MM.1S (cell line): ENCODE results near the gene RNF217.

ENCODE experiments used
- DNase-seq: peaks from one replicate; pipeline ENCODE4 v3.0.0-alpha.2; 2015
- H2AFZ ChIP-seq: fragments of 300-600 bp; sonication (generic); 2 replicates; pipeline ENCODE4 v1.6.0; 2016; ENCODE audit warnings: antibody characterized with exemption, low read length
- H3F3A ChIP-seq: fragments of 300-600 bp; sonication (generic); 2 replicates; pipeline ENCODE4 v1.6.1; 2016; ENCODE audit warnings: mild to moderate bottlenecking, antibody characterized with exemption, low read length, moderate library complexity, mixed read lengths; ENCODE audit not compliant: insufficient read depth
- H3K27ac ChIP-seq: fragments of 300-600 bp; sonication (generic); 2 replicates; pipeline ENCODE4 v1.5.1; 2016; ENCODE audit warnings: mild to moderate bottlenecking, low read length
- H3K27me3 ChIP-seq: fragments of 300-600 bp; sonication (generic); replicated peaks from 2 replicates; pipeline ENCODE4 v1.6.0; 2016; ENCODE audit warnings: low read length; ENCODE audit not compliant: insufficient read depth
- H3K36me3 ChIP-seq: fragments of 300-600 bp; sonication (generic); replicated peaks from 2 replicates; pipeline ENCODE4 v1.6.1; 2016; ENCODE audit warnings: mild to moderate bottlenecking, low read length, mixed read lengths; ENCODE audit not compliant: insufficient read depth
- H3K4me1 ChIP-seq: fragments of 300-600 bp; sonication (generic); 2 replicates; pipeline ENCODE4 v1.6.1; 2016; ENCODE audit warnings: low read length, mixed read lengths
- H3K4me2 ChIP-seq: fragments of 300-600 bp; sonication (generic); 2 replicates; pipeline ENCODE4 v1.6.0; 2016; ENCODE audit warnings: low read depth, low read length
- H3K4me3 ChIP-seq: fragments of 300-600 bp; sonication (generic); 2 replicates; pipeline ENCODE4 v1.5.1; 2016; ENCODE audit warnings: low read length, mixed read lengths
- H3K79me2 ChIP-seq: fragments of 300-600 bp; sonication (generic); 2 replicates; pipeline ENCODE4 v1.6.1; 2016; ENCODE audit warnings: mixed run types, low read length, mixed read lengths
- H3K9ac ChIP-seq: fragments of 300-600 bp; sonication (generic); 2 replicates; pipeline ENCODE4 v1.6.1; 2016; ENCODE audit warnings: low read length, mixed read lengths
- H3K9me2 ChIP-seq: fragments of 300-600 bp; sonication (generic); replicated peaks from 2 replicates; pipeline ENCODE4 v1.6.1; 2016; ENCODE audit warnings: mild to moderate bottlenecking, low read length, mixed read lengths; ENCODE audit not compliant: insufficient read depth
- H3K9me3 ChIP-seq: fragments of 300-600 bp; sonication (generic); replicated peaks from 2 replicates; pipeline ENCODE4 v1.6.1; 2016; ENCODE audit warnings: mild to moderate bottlenecking, low read length, mixed read lengths; ENCODE audit not compliant: insufficient read depth
- H4K20me1 ChIP-seq: fragments of 300-600 bp; sonication (generic); 2 replicates; pipeline ENCODE4 v1.6.1; 2016; ENCODE audit warnings: mild to moderate bottlenecking, low read length, moderate library complexity, mixed read lengths; ENCODE audit not compliant: insufficient read depth
- EZH2 ChIP-seq: fragments of 300-600 bp; sonication (generic); optimal IDR thresholded peaks from 2 replicates; pipeline ENCODE3; 2017; ENCODE audit warnings: low read depth, mild to moderate bottlenecking, antibody characterized with exemption, low read length, mixed read lengths
- EZH2phosphoT487 ChIP-seq: fragments of 300-600 bp; sonication (generic); IDR thresholded peaks from 2 replicates; pipeline ENCODE4 v1.6.1; 2018; ENCODE audit warnings: antibody characterized with exemption, low read length
- TF ChIP-seq, protein P1 (sequence below): fragments of 300-600 bp; sonication (generic); IDR thresholded peaks from 2 replicates; pipeline ENCODE4 v1.5.1; 2016; ENCODE audit warnings: antibody characterized with exemption, low read length, mixed read lengths

The RNF217 gene

GRCh38 chr6:125002406-125002741 is 40.1 kb downstream of the RNF217 start:
- Histone ChIP-seq H3K9ac (no peak overlapping the region), H3F3A (no peaks in the 10 kb centered on the region), H2AFZ (no peak overlapping the region), H3K4me3 (no peak overlapping the region), H3K27me3 (no peaks in the 10 kb centered on the region), H3K79me2 (no peaks in the 10 kb centered on the region), H3K36me3 (no peaks in the 10 kb centered on the region), H3K9me2 (no peaks in the 10 kb centered on the region), H3K4me1 (no peaks in the 10 kb centered on the region), H4K20me1 (no peaks in the 10 kb centered on the region), H3K27ac (no peak overlapping the region), H3K9me3 (no peaks in the 10 kb centered on the region), H3K4me2 (no peak overlapping the region)
- TF ChIP-seq EZH2 (no peak), EZH2phosphoT487 (no peak)
- TF ChIP-seq, protein P1, sequence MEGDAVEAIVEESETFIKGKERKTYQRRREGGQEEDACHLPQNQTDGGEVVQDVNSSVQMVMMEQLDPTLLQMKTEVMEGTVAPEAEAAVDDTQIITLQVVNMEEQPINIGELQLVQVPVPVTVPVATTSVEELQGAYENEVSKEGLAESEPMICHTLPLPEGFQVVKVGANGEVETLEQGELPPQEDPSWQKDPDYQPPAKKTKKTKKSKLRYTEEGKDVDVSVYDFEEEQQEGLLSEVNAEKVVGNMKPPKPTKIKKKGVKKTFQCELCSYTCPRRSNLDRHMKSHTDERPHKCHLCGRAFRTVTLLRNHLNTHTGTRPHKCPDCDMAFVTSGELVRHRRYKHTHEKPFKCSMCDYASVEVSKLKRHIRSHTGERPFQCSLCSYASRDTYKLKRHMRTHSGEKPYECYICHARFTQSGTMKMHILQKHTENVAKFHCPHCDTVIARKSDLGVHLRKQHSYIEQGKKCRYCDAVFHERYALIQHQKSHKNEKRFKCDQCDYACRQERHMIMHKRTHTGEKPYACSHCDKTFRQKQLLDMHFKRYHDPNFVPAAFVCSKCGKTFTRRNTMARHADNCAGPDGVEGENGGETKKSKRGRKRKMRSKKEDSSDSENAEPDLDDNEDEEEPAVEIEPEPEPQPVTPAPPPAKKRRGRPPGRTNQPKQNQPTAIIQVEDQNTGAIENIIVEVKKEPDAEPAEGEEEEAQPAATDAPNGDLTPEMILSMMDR, result no peak
- no peak for DNase-seq

GRCh38 chr6:125003070-125003469 is 40.8 kb downstream of the RNF217 start:
- no peaks in the 10 kb centered on the region for H3K4me1 ChIP-seq
- no peaks in the 10 kb centered on the region for H3K9me2 ChIP-seq
- no peak overlapping the region for H3K4me3 ChIP-seq
- no peaks in the 10 kb centered on the region for H3K27me3 ChIP-seq
- H3K36me3 ChIP-seq, result no peaks in the 10 kb centered on the region
- no peaks in the 10 kb centered on the region for H3K9me3 ChIP-seq
- H3F3A ChIP-seq, result no peaks in the 10 kb centered on the region
- no peak for TF ChIP-seq EZH2
- TF ChIP-seq, protein P1, result no peak
- TF ChIP-seq EZH2phosphoT487, result no peak
- H3K9ac ChIP-seq, result no peak overlapping the region
- H3K4me2 ChIP-seq, result no peak overlapping the region
- no peak overlapping the region for H2AFZ ChIP-seq
- no peaks in the 10 kb centered on the region for H3K79me2 ChIP-seq
- no peak for DNase-seq
- H4K20me1 ChIP-seq, result no peaks in the 10 kb centered on the region
- H3K27ac ChIP-seq, result no peak overlapping the region

GRCh38 chr6:125004198-125004597 is 42.0 kb downstream of the RNF217 start:
- no peaks in the 10 kb centered on the region for H3K4me1 ChIP-seq
- no peak for DNase-seq
- no peaks in the 10 kb centered on the region for H3K79me2 ChIP-seq
- H4K20me1 ChIP-seq, result no peaks in the 10 kb centered on the region
- no peak overlapping the region for H3K9ac ChIP-seq
- no peaks in the 10 kb centered on the region for H3F3A ChIP-seq
- no peaks in the 10 kb centered on the region for H3K36me3 ChIP-seq
- H3K4me3 ChIP-seq, result no peak overlapping the region
- no peaks in the 10 kb centered on the region for H3K9me3 ChIP-seq
- H3K27me3 ChIP-seq, result no peaks in the 10 kb centered on the region
- H3K4me2 ChIP-seq, result no peak overlapping the region
- no peak overlapping the region for H3K27ac ChIP-seq
- no peaks in the 10 kb centered on the region for H3K9me2 ChIP-seq
- no peak for TF ChIP-seq EZH2phosphoT487
- no peak overlapping the region for H2AFZ ChIP-seq

DNA sequence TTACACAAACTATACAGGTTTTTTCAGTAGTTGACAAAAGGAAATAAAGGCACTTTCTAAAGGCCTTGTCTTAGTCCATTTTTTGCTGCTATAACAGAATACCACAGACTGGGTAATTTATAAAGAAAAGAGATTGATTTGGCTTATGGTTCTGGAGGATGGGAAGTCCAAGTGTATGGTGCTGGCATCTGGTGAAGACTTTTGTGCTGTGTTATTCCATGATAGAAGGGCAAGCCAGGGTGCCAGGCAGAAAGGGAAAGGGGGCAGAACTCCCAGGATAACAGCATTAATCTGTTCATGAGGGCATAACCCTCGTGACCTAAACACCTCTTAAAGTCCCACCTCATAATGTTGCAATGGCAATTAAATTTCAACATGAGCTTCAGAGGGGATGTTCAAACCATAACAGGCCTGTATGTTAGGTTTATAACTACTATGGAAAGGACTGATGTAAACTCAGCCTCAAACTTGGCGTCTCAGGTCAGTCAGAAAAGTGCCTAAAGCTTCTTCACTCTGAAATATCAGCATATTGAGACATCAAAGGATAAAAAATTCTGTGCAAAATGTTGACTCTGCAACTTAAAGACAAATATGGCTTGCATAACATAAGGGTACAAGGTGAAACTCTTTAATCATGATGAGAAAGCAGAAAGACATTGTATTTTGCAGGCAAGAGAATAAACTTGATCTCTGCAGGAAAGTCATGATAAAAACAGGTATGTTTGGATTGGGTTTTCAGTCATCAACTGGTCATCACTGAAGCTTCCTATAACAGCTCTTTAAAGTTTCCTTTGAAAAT is 42.8 kb downstream of the RNF217 start:
- H3K4me3 ChIP-seq, result no peak overlapping the region
- no peak overlapping the region for H3K9ac ChIP-seq
- H3K4me1 ChIP-seq, result no peaks in the 10 kb centered on the region
- no peaks in the 10 kb centered on the region for H3F3A ChIP-seq
- H3K36me3 ChIP-seq, result no peaks in the 10 kb centered on the region
- no peaks in the 10 kb centered on the region for H3K79me2 ChIP-seq
- H3K4me2 ChIP-seq, result no peak overlapping the region
- no peak overlapping the region for H2AFZ ChIP-seq
- no peaks in the 10 kb centered on the region for H3K27me3 ChIP-seq
- no peaks in the 10 kb centered on the region for H4K20me1 ChIP-seq
- no peaks in the 10 kb centered on the region for H3K9me2 ChIP-seq
- H3K9me3 ChIP-seq, result no peaks in the 10 kb centered on the region
- no peak overlapping the region for H3K27ac ChIP-seq
- TF ChIP-seq, protein P1, result no peak
- TF ChIP-seq EZH2, result no peak
- TF ChIP-seq EZH2phosphoT487, result no peak
- DNase-seq, result no peak
